ENCODE results near the gene DLD. TPM values are rescaled to one million over a fixed set of nuclear protein-coding genes. Genes with fewer than 3 reads are reported as not detected.
A peak's percentile ranks its signal among the peaks of the same experiment; 100 is the strongest.
"Not testable (repeated sequence)": the region's sequence is repeated elsewhere in the genome, so short reads cannot be mapped to it uniquely, and the experiment has no call there.

The DLD gene
- total RNA-seq (2014; rRNA removed; shearing (Covaris generic); ENCODE audit: low replicate concordance), result 8.7 and 44.3 TPM in 2 replicates

- Histone ChIP-seq H3K36me3 (peaks cover 5% of the 10 kb centered on the region), H3K4me3 (peak within 1 kb of the TSS; percentile 79), H3K27me3 (no peaks in the 10 kb centered on the region), H3K9me3 (no peaks in the 10 kb centered on the region)
- DNase-seq, result peak; percentile 89
Observed at GRCh38 chr7:107890962-107891635, at the start of gene DLD. Gene DLD (plus strand): TSS chr7:107891183. CDS start chr7:107891251, 68 bp downstream.

- no peak for DNase-seq
- no peaks in the 10 kb centered on the region for H3K9me3 ChIP-seq
Observed at GRCh38 chr7:107842213-107842612, 48.8 kb upstream of the DLD start.

GRCh38 chr7:107843184-107843583 lies 47.8 kb upstream of the DLD start:
- Histone ChIP-seq H3K4me3 (no peak overlapping the region), H3K27me3 (no peaks in the 10 kb centered on the region), H3K36me3 (no peaks in the 10 kb centered on the region), H3K9me3 (no peaks in the 10 kb centered on the region)
- DNase-seq, result no peak

More at GRCh38 chr7:107842213-107842612, 48.8 kb upstream of the DLD start:
- Histone ChIP-seq H3K4me3 (no peak overlapping the region), H3K27me3 (no peaks in the 10 kb centered on the region), H3K36me3 (no peaks in the 10 kb centered on the region)

- no peaks in the 10 kb centered on the region for H3K9me3 ChIP-seq
- no peak for DNase-seq
- no peaks in the 10 kb centered on the region for H3K36me3 ChIP-seq
- no peak overlapping the region for H3K4me3 ChIP-seq
- H3K27me3 ChIP-seq, result no peaks in the 10 kb centered on the region
Observed at GRCh38 chr7:107846324-107846723, 44.7 kb upstream of the DLD start.

- Histone ChIP-seq H3K4me3 (no peak overlapping the region), H3K9me3 (no peaks in the 10 kb centered on the region), H3K36me3 (no peaks in the 10 kb centered on the region), H3K27me3 (no peaks in the 10 kb centered on the region)
- DNase-seq, result no peak
Observed at GRCh38 chr7:107847168-107847835, 43.7 kb upstream of the DLD start.

GRCh38 chr7:107847836-107848175 lies 43.2 kb upstream of the DLD start:
- H3K9me3 ChIP-seq, H3K4me3 ChIP-seq, H3K27me3 ChIP-seq, H3K36me3 ChIP-seq, DNase-seq: not testable (repeated sequence)

GRCh38 chr7:107848211-107848610 lies 42.8 kb upstream of the DLD start:
- not testable (repeated sequence) for H3K36me3 ChIP-seq, DNase-seq, H3K27me3 ChIP-seq, H3K4me3 ChIP-seq, H3K9me3 ChIP-seq

GRCh38 chr7:107850216-107850615 lies 40.8 kb upstream of the DLD start:
- H3K4me3 ChIP-seq, result no peak overlapping the region
- H3K9me3 ChIP-seq, result no peaks in the 10 kb centered on the region
- H3K36me3 ChIP-seq, result no peaks in the 10 kb centered on the region
- H3K27me3 ChIP-seq, result no peaks in the 10 kb centered on the region
- DNase-seq, result no peak

GRCh38 chr7:107850643-107851042 lies 40.3 kb upstream of the DLD start:
- Histone ChIP-seq H3K9me3 (no peaks in the 10 kb centered on the region), H3K4me3 (no peak overlapping the region), H3K27me3 (no peaks in the 10 kb centered on the region), H3K36me3 (no peaks in the 10 kb centered on the region)
- DNase-seq, result no peak

GRCh38 chr7:107854454-107854853 lies 36.5 kb upstream of the DLD start:
- Histone ChIP-seq H3K27me3 (no peaks in the 10 kb centered on the region), H3K4me3 (no peak overlapping the region), H3K9me3 (no peaks in the 10 kb centered on the region), H3K36me3 (no peaks in the 10 kb centered on the region)
- DNase-seq, result no peak

GRCh38 chr7:107854989-107855388 lies 36.0 kb upstream of the DLD start:
- no peaks in the 10 kb centered on the region for H3K27me3 ChIP-seq
- no peak overlapping the region for H3K4me3 ChIP-seq
- H3K36me3 ChIP-seq, result no peaks in the 10 kb centered on the region
- H3K9me3 ChIP-seq, result no peaks in the 10 kb centered on the region
- no peak for DNase-seq

GRCh38 chr7:107856806-107857540 lies 34.0 kb upstream of the DLD start:
- no peak for DNase-seq
- Histone ChIP-seq H3K36me3 (no peaks in the 10 kb centered on the region), H3K9me3 (no peaks in the 10 kb centered on the region), H3K4me3 (no peak overlapping the region), H3K27me3 (no peaks in the 10 kb centered on the region)

- DNase-seq, result no peak
- no peak overlapping the region for H3K4me3 ChIP-seq
- no peaks in the 10 kb centered on the region for H3K27me3 ChIP-seq
- no peaks in the 10 kb centered on the region for H3K9me3 ChIP-seq
- H3K36me3 ChIP-seq, result no peaks in the 10 kb centered on the region
Observed at GRCh38 chr7:107857541-107857912, 33.5 kb upstream of the DLD start.

- no peaks in the 10 kb centered on the region for H3K36me3 ChIP-seq
- no peaks in the 10 kb centered on the region for H3K9me3 ChIP-seq
- no peak for DNase-seq
- no peak overlapping the region for H3K4me3 ChIP-seq
- no peaks in the 10 kb centered on the region for H3K27me3 ChIP-seq
Observed at GRCh38 chr7:107858280-107858679, 32.7 kb upstream of the DLD start.

GRCh38 chr7:107860279-107860961 lies 30.6 kb upstream of the DLD start:
- H3K27me3 ChIP-seq, result no peaks in the 10 kb centered on the region
- no peak overlapping the region for H3K4me3 ChIP-seq
- H3K36me3 ChIP-seq, result no peaks in the 10 kb centered on the region
- no peak for DNase-seq
- H3K9me3 ChIP-seq, result no peaks in the 10 kb centered on the region

- Histone ChIP-seq H3K27me3 (no peaks in the 10 kb centered on the region), H3K4me3 (no peak overlapping the region), H3K9me3 (no peaks in the 10 kb centered on the region), H3K36me3 (no peaks in the 10 kb centered on the region)
- no peak for DNase-seq
Observed at GRCh38 chr7:107860981-107861652, 29.9 kb upstream of the DLD start.
